Measurements from ENCODE around the gene MED13L.
A peak's percentile ranks its signal among the peaks of the same experiment; 100 is the strongest.

The MED13L gene

GRCh38 chr12:116182359-116183063 is 95.0 kb downstream of the MED13L start:
- no peak for DNase-seq (ENCODE audit: low read depth in 2 of 2)

GRCh38 chr12:116180448-116180847 is 97.0 kb downstream of the MED13L start:
- DNase-seq (ENCODE audit: low read depth in 2 of 2): no peak

GRCh38 chr12:116179384-116179783 is 98.1 kb downstream of the MED13L start:
- DNase-seq (ENCODE audit: low read depth in 2 of 2): no peak

- no peak for DNase-seq (ENCODE audit: low read depth in 2 of 2)
Observed at GRCh38 chr12:116177017-116177416, 100.5 kb downstream of the MED13L start.

- no peak for DNase-seq (ENCODE audit: low read depth in 2 of 2)
Observed at GRCh38 chr12:116174904-116175303, 102.6 kb downstream of the MED13L start.

- no peak for DNase-seq (ENCODE audit: low read depth in 2 of 2)
Observed at GRCh38 chr12:116174006-116174405, 103.5 kb downstream of the MED13L start.

- DNase-seq (ENCODE audit: low read depth in 2 of 2): peak; percentile 8 to 20
Observed at GRCh38 chr12:116172224-116172849, 105.2 kb downstream of the MED13L start.

GRCh38 chr12:116171549-116171948 is 105.9 kb downstream of the MED13L start:
- DNase-seq (ENCODE audit: low read depth in 2 of 2): no peak

- no peak for DNase-seq (ENCODE audit: low read depth in 2 of 2)
Observed at GRCh38 chr12:116169071-116169470, 108.4 kb downstream of the MED13L start.

GRCh38 chr12:116166306-116166705 is 111.2 kb downstream of the MED13L start:
- DNase-seq (ENCODE audit: low read depth in 2 of 2): no peak

GRCh38 chr12:116165036-116165425 is 112.5 kb downstream of the MED13L start:
- DNase-seq (ENCODE audit: low read depth in 2 of 2): no peak

- no peak for DNase-seq (ENCODE audit: low read depth in 2 of 2)
Observed at GRCh38 chr12:116164250-116165035, 113.0 kb downstream of the MED13L start.

GRCh38 chr12:116162071-116162470 is 115.4 kb downstream of the MED13L start:
- DNase-seq (ENCODE audit: low read depth in 2 of 2): no peak

GRCh38 chr12:116161588-116161987 is 115.9 kb downstream of the MED13L start:
- DNase-seq (ENCODE audit: low read depth in 2 of 2): no peak

GRCh38 chr12:116160883-116161458 is 116.5 kb downstream of the MED13L start:
- no peak for DNase-seq (ENCODE audit: low read depth in 2 of 2)

GRCh38 chr12:116160231-116160630 is 117.3 kb downstream of the MED13L start:
- DNase-seq (ENCODE audit: low read depth in 2 of 2): no peak

GRCh38 chr12:116159593-116160200 is 117.8 kb downstream of the MED13L start:
- no peak for DNase-seq (ENCODE audit: low read depth in 2 of 2)

- no peak for DNase-seq (ENCODE audit: low read depth in 2 of 2)
Observed at GRCh38 chr12:116159175-116159574, 118.3 kb downstream of the MED13L start.

- no peak for DNase-seq (ENCODE audit: low read depth in 2 of 2)
Observed at GRCh38 chr12:116157845-116158267, 119.6 kb downstream of the MED13L start.

- DNase-seq (ENCODE audit: low read depth in 2 of 2): no peak
Observed at GRCh38 chr12:116156614-116157013, 120.9 kb downstream of the MED13L start.

GRCh38 chr12:116155383-116155782 is 122.1 kb downstream of the MED13L start:
- DNase-seq (ENCODE audit: low read depth in 2 of 2): no peak

- DNase-seq (ENCODE audit: low read depth in 2 of 2): no peak
Observed at GRCh38 chr12:116153983-116154382, 123.5 kb downstream of the MED13L start.
